NCI-H748 treated with DMSO at 0.1 percent for 48 hours (cell line): ENCODE measurements around the gene MIPOL1.

Experiments
- DNase-seq: peaks from one replicate; lab custom pipeline; 2025; lab: John Stamatoyannopoulos, UW

The MIPOL1 gene

DNA sequence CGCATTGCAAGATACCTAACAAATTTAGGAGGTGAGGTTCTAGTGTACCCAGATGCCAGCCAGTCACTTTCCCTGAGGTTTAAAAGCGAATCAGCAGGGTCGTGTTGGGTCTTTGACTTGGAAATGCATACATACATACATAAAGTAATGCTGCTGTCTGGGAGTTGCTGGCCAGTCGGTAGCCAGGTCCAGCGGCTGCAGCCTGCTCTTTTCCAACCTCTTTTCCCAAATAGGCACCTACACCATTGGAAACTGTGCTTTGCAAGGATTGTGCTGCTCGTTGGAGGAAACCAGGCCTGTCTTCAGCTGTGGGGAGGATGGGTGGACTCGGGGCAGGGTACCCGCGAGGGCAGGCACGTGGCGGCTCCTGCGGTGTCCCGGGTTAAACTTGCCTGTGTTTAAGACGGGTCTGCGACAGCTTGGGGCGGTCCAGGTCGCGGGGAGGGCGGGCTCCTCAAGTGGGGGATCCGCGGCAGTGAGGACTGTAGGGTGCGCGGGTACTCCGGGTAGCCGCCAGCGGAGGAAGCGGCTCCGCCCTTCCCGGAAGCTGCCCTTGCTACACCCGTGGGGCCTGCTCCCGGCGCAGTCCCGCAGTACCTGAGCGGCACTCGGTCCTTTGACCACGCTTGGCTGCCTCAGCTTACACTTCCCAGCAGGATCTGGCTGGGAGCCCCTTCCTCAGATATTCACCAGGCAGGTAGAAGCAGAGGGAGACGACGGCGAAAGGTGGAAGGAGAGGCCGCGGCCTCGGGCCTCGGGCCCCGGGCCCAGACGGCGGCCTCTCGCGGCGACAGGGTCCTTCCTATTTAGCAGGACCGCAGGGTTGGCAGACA lies 400.4 kb downstream of the MIPOL1 start:
- DNase-seq: no peak

DNA sequence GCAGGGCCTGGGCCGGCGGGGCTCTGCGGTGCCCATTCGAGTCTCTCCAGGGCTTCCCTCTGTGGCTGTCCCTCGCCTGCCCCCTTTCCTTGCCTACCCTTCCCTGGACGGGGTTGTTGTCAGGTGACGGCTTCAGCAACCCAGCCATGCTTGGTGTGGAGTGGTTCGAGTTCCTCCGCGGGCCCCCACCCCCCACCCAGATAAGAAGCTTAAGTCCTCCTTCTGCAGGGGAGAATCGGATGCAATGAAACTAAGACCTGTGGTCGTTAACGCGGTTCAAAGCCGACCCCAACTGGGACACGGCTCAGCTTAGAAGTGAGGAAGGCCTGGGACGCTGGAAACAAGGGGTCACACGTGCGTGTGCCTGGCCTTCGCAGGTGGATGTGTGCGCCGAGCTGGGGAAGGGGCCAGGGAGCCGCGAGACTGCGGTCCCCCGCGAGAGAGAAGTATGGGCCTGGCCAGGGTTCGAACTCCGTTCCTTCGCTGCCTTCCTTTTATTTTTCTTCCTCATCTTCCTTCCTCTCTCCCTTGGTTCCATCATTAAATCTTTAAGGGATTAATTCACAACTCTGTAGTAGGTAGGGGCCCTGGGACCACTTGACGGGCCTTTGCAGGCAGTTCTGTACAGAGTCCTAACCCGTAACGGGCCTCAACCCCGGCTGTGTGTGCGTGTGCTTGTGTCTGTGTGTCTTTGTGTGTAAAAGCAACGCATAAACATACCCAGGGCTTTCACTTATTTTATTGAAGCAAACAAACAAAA lies 401.2 kb downstream of the MIPOL1 start:
- no peak for DNase-seq

DNA sequence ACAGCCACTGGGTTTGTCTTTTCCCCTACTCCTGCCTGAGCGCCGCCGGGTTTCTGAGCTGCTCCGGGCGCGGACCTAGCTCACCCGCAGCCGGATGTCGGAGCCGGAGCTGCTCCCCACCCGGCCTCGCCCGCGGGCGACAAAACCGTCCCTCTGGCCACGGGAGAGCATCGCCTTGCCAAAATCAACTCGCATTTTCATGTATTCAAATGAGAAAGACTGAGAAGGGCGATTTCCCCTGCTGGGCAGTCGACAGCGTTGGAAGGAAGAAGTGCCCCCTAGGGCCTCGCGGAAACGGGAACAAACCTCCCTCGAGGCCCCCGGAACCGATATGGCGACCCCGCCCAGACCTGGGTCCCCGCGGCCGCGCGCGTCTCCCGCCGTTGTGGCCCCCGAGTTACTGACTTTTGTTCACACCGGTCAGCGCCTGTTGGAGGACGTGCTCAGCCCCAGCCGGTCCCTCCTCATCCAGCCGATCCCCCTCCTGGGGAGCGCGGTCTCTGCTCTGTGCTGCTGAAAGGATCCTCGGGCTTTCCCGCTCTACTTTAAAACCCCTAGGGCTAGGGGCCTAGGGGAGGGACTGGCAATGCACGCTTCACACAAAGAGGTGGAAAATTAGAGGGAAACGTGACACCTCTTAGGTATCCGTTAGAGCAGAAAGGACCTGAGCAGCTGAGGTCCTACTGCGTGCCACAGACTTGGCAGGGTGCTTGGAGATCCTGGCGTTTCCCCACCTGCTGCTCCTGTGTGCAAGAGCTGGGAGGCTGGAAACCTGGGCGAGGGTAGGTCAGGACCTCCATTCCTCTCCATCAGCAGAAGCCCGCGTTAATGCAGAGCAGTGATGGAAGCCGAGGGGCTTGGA lies 402.0 kb downstream of the MIPOL1 start:
- peak; percentile 63 for DNase-seq

DNA sequence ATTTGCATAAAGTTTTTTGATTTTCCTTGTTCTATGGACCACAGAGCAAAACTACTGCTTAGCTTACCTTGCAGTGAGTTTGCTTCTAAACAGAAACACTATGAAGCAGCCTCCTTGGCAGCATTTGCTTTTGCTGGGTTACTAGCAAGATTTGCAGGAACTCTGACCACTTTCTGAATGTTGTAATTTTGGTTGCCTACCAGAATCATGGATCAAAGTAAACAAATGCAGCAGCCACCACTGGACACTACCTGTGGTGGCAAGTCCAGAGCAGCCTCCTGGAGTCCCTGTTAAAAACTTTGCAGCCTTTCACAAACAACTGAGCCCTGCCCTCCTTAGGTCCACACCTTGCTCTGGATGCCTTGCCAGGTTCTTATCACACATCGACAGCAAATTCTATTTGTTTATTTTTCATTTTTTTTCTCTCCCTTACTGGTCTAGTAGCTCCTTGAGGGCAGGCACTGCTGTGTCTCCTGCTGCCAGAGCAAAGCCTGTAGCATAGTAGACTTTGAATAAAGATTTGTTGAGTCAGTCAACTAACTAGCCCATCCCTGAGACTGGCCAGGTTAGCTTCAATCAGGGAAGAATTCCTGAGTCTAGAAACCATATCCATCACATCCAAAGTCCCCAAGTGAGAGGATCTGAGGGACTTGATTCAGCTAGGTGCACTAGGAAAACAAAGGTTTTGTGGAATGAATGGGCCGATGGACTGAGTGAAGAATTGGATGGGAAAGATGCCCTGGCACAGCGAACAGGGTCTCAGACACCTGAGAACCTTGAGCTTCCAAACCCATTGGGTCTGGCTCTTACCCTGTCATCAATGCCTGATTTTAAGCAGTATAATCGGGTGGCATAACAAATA lies 403.4 kb downstream of the MIPOL1 start:
- DNase-seq: no peak

DNA sequence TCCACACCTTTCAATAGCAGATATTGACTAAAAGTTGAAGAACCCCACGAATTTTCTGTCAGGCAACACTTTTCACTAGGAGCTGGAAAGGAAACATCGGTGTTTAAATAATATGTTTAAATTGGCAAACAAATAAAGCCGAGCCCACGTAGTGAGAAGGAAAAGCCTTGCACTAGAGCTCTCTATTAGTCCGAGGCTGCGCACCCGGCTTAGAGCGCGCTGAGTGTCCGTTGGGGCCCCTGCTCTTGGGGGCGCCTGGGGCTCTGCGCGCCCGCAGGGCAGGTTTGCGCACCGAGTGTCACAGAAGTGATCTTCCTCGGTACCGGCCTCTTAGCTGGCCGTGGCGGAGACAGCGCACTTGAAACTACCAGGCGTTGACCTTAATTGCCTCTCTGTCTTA lies 404.1 kb downstream of the MIPOL1 start:
- no peak for DNase-seq
